ENCODE results near the gene AK8.
A peak's percentile ranks its signal among the peaks of the same experiment; 100 is the strongest.

AK8 gene

GRCh38 chr9:132814937-132815336, 63.1 kb downstream of the AK8 start:
- no peaks in the 10 kb centered on the region for H3K9me3 ChIP-seq (ENCODE audit: control insufficient read depth, low read length)
- no peak overlapping the region for H3K18ac ChIP-seq (ENCODE audit: low read depth in 1 of 2, low read length in 2 of 2)
- H3K4me2 ChIP-seq (ENCODE audit: low read length, poor library complexity, severe bottlenecking): no peak overlapping the region
- H4K91ac ChIP-seq (ENCODE audit: low read length): no peak overlapping the region
- H4K8ac ChIP-seq (ENCODE audit: low read length): no peak overlapping the region
- H3K9ac ChIP-seq (ENCODE audit: low read length): no peak overlapping the region
- peaks cover 2% of the 10 kb centered on the region for H3K4me1 ChIP-seq (ENCODE audit: control insufficient read depth, insufficient read depth, low read depth, low read length)
- H3K14ac ChIP-seq (ENCODE audit: low read length in 2 of 2): no peak overlapping the region
- H3K4ac ChIP-seq (ENCODE audit: low read depth in 1 of 2, low read length in 2 of 2): no peak overlapping the region
- H2AK5ac ChIP-seq (ENCODE audit: low read length, severe bottlenecking): no peak overlapping the region
- peaks cover 26 to 50% of the 10 kb centered on the region in 2 experiments for H3K27me3 ChIP-seq (ENCODE audit: control insufficient read depth in 1 of 2, insufficient read depth in 1 of 2, low read length in 2 of 2)
- H3K36me3 ChIP-seq (ENCODE audit: control insufficient read depth in 1 of 2, insufficient read depth in 2 of 2, low read depth in 1 of 2, low read length in 2 of 2): no peaks in the 10 kb centered on the region
- DNase-seq: no peak
- H2BK5ac ChIP-seq (ENCODE audit: low read depth, low read length, poor library complexity, severe bottlenecking): no peak overlapping the region
- no peak overlapping the region for H3K27ac ChIP-seq (ENCODE audit: low read length, poor library complexity, severe bottlenecking)
- H3K79me1 ChIP-seq (replicated peaks; ENCODE audit: low read length, poor library complexity, severe bottlenecking): no peaks in the 10 kb centered on the region
- WGBS: 88% methylated on average over 14 of the region's 14 CpGs
- no peak overlapping the region for H3K23ac ChIP-seq (ENCODE audit: low read length in 2 of 2)
- H2AFZ ChIP-seq (ENCODE audit: low read depth, low read length): no peak overlapping the region
- H2BK12ac ChIP-seq (ENCODE audit: low read length in 2 of 2): peak overlapping the region in 1 of 2 experiments; percentile 19
- no peak overlapping the region for H2BK120ac ChIP-seq (ENCODE audit: low read depth, low read length)
- no peak overlapping the region for H3K4me3 ChIP-seq (ENCODE audit: insufficient read depth in 1 of 2, low read depth in 1 of 2, low read length in 2 of 2)
- no peak overlapping the region for H2BK15ac ChIP-seq (ENCODE audit: low read depth, poor library complexity, severe bottlenecking)

- Histone ChIP-seq H3K4me1 (ENCODE audit: control insufficient read depth, insufficient read depth, low read depth, low read length) (peaks cover 2% of the 10 kb centered on the region), H3K79me1 (replicated peaks; ENCODE audit: low read length, poor library complexity, severe bottlenecking) (no peaks in the 10 kb centered on the region), H2BK5ac (ENCODE audit: low read depth, low read length, poor library complexity, severe bottlenecking) (no peak overlapping the region), H3K9ac (ENCODE audit: low read length) (no peak overlapping the region), H3K14ac (ENCODE audit: low read length in 2 of 2) (no peak overlapping the region), H3K9me3 (ENCODE audit: control insufficient read depth, low read length) (no peaks in the 10 kb centered on the region), H3K18ac (ENCODE audit: low read depth in 1 of 2, low read length in 2 of 2) (no peak overlapping the region), H3K36me3 (ENCODE audit: control insufficient read depth in 1 of 2, insufficient read depth in 2 of 2, low read depth in 1 of 2, low read length in 2 of 2) (no peaks in the 10 kb centered on the region), H2BK12ac (ENCODE audit: low read length in 2 of 2) (no peak overlapping the region), H2AFZ (ENCODE audit: low read depth, low read length) (no peak overlapping the region), H2BK15ac (ENCODE audit: low read depth, poor library complexity, severe bottlenecking) (no peak overlapping the region), H3K23ac (ENCODE audit: low read length in 2 of 2) (no peak overlapping the region), H3K4me3 (ENCODE audit: insufficient read depth in 1 of 2, low read depth in 1 of 2, low read length in 2 of 2) (no peak overlapping the region), H3K4ac (ENCODE audit: low read depth in 1 of 2, low read length in 2 of 2) (no peak overlapping the region), H3K27me3 (ENCODE audit: control insufficient read depth in 1 of 2, insufficient read depth in 1 of 2, low read length in 2 of 2) (peaks cover 26 to 62% of the 10 kb centered on the region in 2 experiments), H3K4me2 (ENCODE audit: low read length, poor library complexity, severe bottlenecking) (no peak overlapping the region), H2AK5ac (ENCODE audit: low read length, severe bottlenecking) (no peak overlapping the region), H4K8ac (ENCODE audit: low read length) (no peak overlapping the region), H3K27ac (ENCODE audit: low read length, poor library complexity, severe bottlenecking) (no peak overlapping the region), H4K91ac (ENCODE audit: low read length) (no peak overlapping the region), H2BK120ac (ENCODE audit: low read depth, low read length) (no peak overlapping the region)
- 91% methylated on average over 11 of the region's 13 CpGs for WGBS
- DNase-seq: no peak
Observed at GRCh38 chr9:132813115-132813771, 64.8 kb downstream of the AK8 start.

DNA sequence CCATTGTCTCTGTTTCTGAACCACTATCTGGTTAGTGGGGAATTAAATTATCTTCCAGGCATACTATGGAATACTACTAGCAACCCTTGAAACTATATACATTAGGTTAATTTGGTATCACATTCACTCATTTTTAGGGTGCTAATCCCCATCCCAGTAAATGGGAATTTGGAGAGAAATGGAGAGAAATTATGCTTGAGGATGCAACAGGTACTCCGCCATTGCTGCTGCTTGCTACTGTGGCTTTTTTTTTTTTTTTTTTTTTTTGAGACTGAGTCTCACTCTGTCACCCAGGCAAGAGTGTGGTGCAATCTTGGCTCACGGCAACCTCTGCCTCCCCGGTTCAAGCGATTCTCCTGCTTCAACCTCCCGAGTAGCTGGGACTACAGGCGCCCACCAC, 66.1 kb downstream of the AK8 start:
- Histone ChIP-seq H3K27ac (ENCODE audit: low read length, poor library complexity, severe bottlenecking) (no peak overlapping the region), H3K18ac (ENCODE audit: low read depth in 1 of 2, low read length in 2 of 2) (no peak overlapping the region), H2BK5ac (ENCODE audit: low read depth, low read length, poor library complexity, severe bottlenecking) (no peak overlapping the region), H3K4ac (ENCODE audit: low read depth in 1 of 2, low read length in 2 of 2) (no peak overlapping the region), H3K4me1 (ENCODE audit: control insufficient read depth, insufficient read depth, low read depth, low read length) (peaks cover 5% of the 10 kb centered on the region), H2BK120ac (ENCODE audit: low read depth, low read length) (no peak overlapping the region), H2AFZ (ENCODE audit: low read depth, low read length) (no peak overlapping the region), H3K4me3 (ENCODE audit: insufficient read depth in 1 of 2, low read depth in 1 of 2, low read length in 2 of 2) (no peak overlapping the region), H3K4me2 (ENCODE audit: low read length, poor library complexity, severe bottlenecking) (no peak overlapping the region), H2BK12ac (ENCODE audit: low read length in 2 of 2) (no peak overlapping the region), H4K91ac (ENCODE audit: low read length) (no peak overlapping the region), H3K9ac (ENCODE audit: low read length) (no peak overlapping the region), H3K9me3 (ENCODE audit: control insufficient read depth, low read length) (no peaks in the 10 kb centered on the region), H3K14ac (ENCODE audit: low read length in 2 of 2) (no peak overlapping the region), H3K79me1 (replicated peaks; ENCODE audit: low read length, poor library complexity, severe bottlenecking) (no peaks in the 10 kb centered on the region), H2AK5ac (ENCODE audit: low read length, severe bottlenecking) (no peak overlapping the region), H3K36me3 (ENCODE audit: control insufficient read depth in 1 of 2, insufficient read depth in 2 of 2, low read depth in 1 of 2, low read length in 2 of 2) (no peaks in the 10 kb centered on the region), H3K23ac (ENCODE audit: low read length in 2 of 2) (no peak overlapping the region), H4K8ac (ENCODE audit: low read length) (no peak overlapping the region), H3K27me3 (ENCODE audit: control insufficient read depth in 1 of 2, insufficient read depth in 1 of 2, low read length in 2 of 2) (peaks cover 35 to 64% of the 10 kb centered on the region in 2 experiments), H2BK15ac (ENCODE audit: low read depth, poor library complexity, severe bottlenecking) (no peak overlapping the region)
- no peak for DNase-seq
- WGBS: 68% methylated on average over 6 of the region's 6 CpGs

GRCh38 chr9:132810314-132810713, 67.8 kb downstream of the AK8 start:
- no peak overlapping the region for H2BK5ac ChIP-seq (ENCODE audit: low read depth, low read length, poor library complexity, severe bottlenecking)
- no peak overlapping the region for H4K8ac ChIP-seq (ENCODE audit: low read length)
- H2AFZ ChIP-seq (ENCODE audit: low read depth, low read length): no peak overlapping the region
- no peak overlapping the region for H2BK15ac ChIP-seq (ENCODE audit: low read depth, poor library complexity, severe bottlenecking)
- no peak overlapping the region for H2BK120ac ChIP-seq (ENCODE audit: low read depth, low read length)
- no peak overlapping the region for H3K14ac ChIP-seq (ENCODE audit: low read length in 2 of 2)
- no peaks in the 10 kb centered on the region for H3K9me3 ChIP-seq (ENCODE audit: control insufficient read depth, low read length)
- H3K4me3 ChIP-seq (ENCODE audit: insufficient read depth in 1 of 2, low read depth in 1 of 2, low read length in 2 of 2): no peak overlapping the region
- no peak overlapping the region for H2BK12ac ChIP-seq (ENCODE audit: low read length in 2 of 2)
- peaks cover 6% of the 10 kb centered on the region for H3K4me1 ChIP-seq (ENCODE audit: control insufficient read depth, insufficient read depth, low read depth, low read length)
- no peaks in the 10 kb centered on the region for H3K36me3 ChIP-seq (ENCODE audit: control insufficient read depth in 1 of 2, insufficient read depth in 2 of 2, low read depth in 1 of 2, low read length in 2 of 2)
- no peaks in the 10 kb centered on the region for H3K79me1 ChIP-seq (replicated peaks; ENCODE audit: low read length, poor library complexity, severe bottlenecking)
- no peak overlapping the region for H2AK5ac ChIP-seq (ENCODE audit: low read length, severe bottlenecking)
- no peak overlapping the region for H3K4me2 ChIP-seq (ENCODE audit: low read length, poor library complexity, severe bottlenecking)
- H3K9ac ChIP-seq (ENCODE audit: low read length): no peak overlapping the region
- peaks cover 38 to 68% of the 10 kb centered on the region in 2 experiments for H3K27me3 ChIP-seq (ENCODE audit: control insufficient read depth in 1 of 2, insufficient read depth in 1 of 2, low read length in 2 of 2)
- no peak overlapping the region for H3K23ac ChIP-seq (ENCODE audit: low read length in 2 of 2)
- no peak for DNase-seq
- no peak overlapping the region for H4K91ac ChIP-seq (ENCODE audit: low read length)
- 94% methylated on average over 5 of the region's 11 CpGs for WGBS
- no peak overlapping the region for H3K27ac ChIP-seq (ENCODE audit: low read length, poor library complexity, severe bottlenecking)
- H3K4ac ChIP-seq (ENCODE audit: low read depth in 1 of 2, low read length in 2 of 2): no peak overlapping the region
- no peak overlapping the region for H3K18ac ChIP-seq (ENCODE audit: low read depth in 1 of 2, low read length in 2 of 2)
